ENCODE measurements around the gene VAPA.

The VAPA gene

DNA sequence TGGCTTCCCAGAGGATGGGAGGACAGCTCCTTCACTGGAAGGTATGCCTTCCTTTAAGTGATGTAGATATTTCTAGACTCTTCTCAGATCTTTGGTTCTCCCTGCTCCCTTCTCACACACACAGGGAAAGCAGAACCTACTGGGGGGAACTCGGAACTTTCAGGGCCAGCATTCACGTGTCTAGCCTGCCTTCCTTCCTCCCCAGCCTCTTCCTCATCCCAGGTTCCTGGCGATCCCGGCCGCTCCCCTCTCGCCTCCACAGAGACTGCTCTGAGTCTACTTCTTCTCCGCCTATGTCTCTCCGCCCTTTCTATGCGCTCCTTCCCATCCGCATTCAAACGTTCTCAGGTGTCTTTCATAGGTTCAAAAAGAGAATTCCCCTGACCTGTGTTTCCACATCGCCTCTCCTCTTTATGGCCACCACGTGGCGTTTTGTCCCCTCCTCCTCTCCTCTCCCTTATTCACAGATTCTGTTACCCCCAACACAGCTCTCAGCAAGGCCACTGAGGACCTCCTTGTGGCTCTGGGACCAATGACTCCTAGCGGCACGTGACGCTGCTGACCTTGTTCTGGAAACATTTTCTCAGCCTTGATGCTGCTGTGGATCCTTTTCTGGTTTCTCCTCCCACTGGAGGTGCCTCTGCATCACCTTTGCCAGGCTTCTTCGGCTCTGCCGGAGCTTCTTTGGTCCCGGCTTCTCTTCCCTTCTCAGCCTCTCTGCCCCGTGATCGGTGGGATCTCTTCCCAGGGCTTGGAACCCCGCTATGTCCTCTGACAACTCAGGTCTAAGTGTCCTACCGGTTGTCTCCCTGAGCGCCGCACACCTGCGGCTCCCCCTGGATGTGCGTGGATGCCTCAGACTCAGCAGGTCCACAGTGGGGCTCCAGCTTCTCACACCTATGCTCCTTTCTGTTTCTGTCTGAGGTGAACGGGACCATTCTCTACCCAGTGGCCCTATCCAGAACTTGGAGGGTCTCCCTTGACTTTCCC, 77.5 kb downstream of the VAPA start:
- no peak for TF ChIP-seq ZFX (IDR thresholded peaks at IDR 0.05; ENCODE audit: borderline replicate concordance)
- TF ChIP-seq, protein P1, sequence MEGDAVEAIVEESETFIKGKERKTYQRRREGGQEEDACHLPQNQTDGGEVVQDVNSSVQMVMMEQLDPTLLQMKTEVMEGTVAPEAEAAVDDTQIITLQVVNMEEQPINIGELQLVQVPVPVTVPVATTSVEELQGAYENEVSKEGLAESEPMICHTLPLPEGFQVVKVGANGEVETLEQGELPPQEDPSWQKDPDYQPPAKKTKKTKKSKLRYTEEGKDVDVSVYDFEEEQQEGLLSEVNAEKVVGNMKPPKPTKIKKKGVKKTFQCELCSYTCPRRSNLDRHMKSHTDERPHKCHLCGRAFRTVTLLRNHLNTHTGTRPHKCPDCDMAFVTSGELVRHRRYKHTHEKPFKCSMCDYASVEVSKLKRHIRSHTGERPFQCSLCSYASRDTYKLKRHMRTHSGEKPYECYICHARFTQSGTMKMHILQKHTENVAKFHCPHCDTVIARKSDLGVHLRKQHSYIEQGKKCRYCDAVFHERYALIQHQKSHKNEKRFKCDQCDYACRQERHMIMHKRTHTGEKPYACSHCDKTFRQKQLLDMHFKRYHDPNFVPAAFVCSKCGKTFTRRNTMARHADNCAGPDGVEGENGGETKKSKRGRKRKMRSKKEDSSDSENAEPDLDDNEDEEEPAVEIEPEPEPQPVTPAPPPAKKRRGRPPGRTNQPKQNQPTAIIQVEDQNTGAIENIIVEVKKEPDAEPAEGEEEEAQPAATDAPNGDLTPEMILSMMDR (IDR thresholded peaks at IDR 0.05) = no peak
- no peak overlapping the region for H3K27ac ChIP-seq

DNA sequence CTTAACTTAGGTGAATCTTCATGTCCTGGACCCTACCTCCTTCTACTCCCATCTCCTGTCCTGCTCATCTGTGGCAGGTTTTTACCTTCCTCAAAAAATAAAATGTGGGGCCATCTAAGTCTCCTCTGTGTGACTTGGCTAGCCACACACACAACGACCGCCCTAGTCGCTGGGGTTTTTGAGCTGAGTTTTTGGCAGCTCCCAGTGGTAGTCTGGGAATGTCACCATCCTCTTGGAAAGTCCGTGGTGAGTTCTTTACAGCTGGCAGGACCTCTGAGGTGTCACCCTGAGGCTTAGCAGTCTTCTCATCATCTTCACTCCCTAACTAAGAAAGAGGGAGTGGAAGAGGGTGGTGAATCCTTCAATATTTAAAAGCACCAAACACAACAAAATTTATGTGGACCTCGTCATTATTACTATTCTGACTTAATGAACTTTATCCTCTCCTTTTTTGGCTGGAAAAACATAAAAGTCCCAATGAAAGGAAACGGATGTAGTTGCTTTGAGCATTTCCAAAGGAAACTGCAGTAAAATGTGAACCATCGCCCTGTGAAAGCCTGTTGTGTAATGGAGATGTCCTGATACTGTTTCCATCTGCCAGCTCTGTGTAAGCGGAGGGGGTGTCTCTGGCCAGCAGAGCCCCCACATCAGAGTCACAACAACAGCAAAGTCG, 78.6 kb downstream of the VAPA start:
- H3K27ac ChIP-seq = no peak overlapping the region
- TF ChIP-seq, protein P1 (IDR thresholded peaks at IDR 0.05) = no peak
- no peak for TF ChIP-seq ZFX (IDR thresholded peaks at IDR 0.05; ENCODE audit: borderline replicate concordance)

DNA sequence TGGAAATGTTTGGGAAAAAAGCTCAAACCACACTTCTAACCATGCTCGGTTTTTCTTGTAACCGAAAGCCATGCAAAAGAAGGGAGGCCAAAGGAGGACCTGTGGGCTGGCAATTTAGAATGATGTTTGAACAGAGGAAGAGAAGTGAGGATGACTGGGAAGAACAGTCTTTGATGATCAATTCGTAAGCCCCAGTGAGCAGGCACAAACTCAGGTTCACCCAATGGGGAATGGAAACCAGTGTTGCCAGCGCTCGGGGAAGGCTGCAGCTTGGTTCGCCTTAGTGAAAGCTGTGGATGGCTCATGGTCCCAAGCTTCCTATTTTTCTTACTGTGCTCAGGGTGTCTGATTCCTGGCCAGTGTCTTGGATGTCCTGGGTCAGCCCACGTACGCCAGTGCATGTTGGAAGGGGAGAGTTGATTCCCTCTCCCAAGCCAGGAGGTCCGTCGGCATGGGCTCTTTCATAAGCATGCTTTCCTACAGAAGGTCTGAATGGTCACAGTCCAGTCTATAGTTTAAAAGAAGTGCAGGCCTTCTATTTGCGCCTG, 79.2 kb downstream of the VAPA start:
- no peak overlapping the region for H3K27ac ChIP-seq
- TF ChIP-seq, protein P1 (IDR thresholded peaks at IDR 0.05) = no peak
- TF ChIP-seq ZFX (IDR thresholded peaks at IDR 0.05; ENCODE audit: borderline replicate concordance) = no peak

DNA sequence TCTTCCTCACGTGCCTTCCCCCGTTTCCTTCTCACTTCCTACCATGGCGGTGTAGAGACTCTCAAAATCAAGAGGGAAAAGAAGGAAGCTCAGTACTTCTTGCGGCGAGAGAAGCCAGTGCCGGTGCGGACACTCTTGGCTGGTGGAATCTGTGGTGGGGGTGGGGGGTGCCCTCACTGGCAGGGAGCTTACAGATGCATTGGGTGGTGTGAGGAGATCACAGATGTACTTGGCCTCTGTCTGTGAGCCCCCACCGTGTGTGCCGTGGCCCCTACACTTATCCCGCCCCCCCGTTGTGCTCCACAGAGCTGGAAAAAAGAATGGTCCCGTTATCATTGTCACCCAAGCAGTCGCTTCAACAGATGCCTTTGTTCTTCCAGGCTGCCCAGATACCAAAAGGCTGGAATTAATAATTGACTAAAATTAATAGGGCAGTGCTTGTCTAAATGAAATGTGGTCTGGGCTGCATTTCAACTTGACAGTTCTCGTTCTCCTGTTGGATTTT, 79.8 kb downstream of the VAPA start:
- TF ChIP-seq, protein P1 (IDR thresholded peaks at IDR 0.05) = no peak
- no peak for TF ChIP-seq ZFX (IDR thresholded peaks at IDR 0.05; ENCODE audit: borderline replicate concordance)
- H3K27ac ChIP-seq = no peak overlapping the region

DNA sequence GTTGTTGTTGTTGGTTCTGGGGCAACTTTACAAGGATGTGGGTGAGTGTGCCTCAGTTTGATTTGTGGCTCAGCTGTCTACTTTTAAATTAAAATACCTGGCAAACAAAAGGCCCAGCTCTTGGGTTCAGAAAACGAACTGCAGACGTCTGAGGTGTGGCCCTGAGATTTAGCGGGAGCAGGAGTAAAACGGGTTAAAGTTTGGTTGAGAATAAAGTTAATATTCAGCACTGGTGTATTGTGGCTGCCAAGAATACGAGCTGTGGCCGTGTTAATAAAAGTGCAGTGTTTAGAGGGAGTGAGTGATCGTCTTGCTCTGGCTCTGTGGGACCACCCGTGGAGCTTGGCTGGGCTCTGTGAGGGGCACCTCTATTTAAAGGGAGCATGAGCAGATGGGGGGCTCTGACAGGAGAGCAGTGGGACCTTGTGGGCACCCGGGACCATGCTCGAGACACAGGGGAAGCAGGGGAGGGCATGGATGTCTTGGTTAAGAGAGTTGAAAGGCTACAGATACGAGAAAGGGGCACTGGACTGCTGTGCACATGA, 80.3 kb downstream of the VAPA start:
- TF ChIP-seq, protein P1 (IDR thresholded peaks at IDR 0.05) = no peak
- TF ChIP-seq ZFX (IDR thresholded peaks at IDR 0.05; ENCODE audit: borderline replicate concordance) = no peak
- no peak overlapping the region for H3K27ac ChIP-seq

DNA sequence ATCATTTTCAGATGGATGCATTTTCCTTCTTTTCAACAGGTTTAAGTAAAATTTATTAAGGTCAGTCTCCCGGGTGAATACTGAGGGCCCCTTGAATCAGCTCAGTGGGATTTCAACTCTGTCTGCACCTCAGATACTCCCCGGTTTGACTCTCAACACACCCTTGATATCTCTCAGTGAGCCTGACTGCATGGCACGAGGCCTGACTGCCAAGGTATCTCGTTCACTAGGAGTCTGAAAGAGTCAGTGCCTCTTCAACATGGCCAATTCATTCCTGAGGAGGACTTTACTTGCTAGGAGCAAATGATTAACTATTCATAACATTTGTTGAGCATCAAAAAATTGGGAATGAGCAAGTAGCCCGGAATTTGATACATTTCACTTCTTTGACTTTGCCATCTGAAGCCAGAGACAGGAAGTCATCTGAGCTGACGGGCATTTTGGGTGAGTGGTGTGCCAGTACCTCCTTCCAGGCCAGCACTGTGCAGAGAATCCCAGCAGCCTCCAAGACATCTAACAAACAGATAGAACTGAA, 81.0 kb downstream of the VAPA start:
- no peak for TF ChIP-seq ZFX (IDR thresholded peaks at IDR 0.05; ENCODE audit: borderline replicate concordance)
- TF ChIP-seq, protein P1 (IDR thresholded peaks at IDR 0.05) = no peak
- H3K27ac ChIP-seq = no peak overlapping the region

Measured in 22Rv1 (cell line).